NK-92 (cell line): ENCODE results near the gene CCDC88C.
A peak's percentile ranks its signal among the peaks of the same experiment; 100 is the strongest.

Experiments
- DNase-seq: peaks from one replicate; lab custom pipeline; 2025; ENCODE audit not compliant: unreplicated experiment; lab: John Stamatoyannopoulos, UW

CCDC88C gene

DNA sequence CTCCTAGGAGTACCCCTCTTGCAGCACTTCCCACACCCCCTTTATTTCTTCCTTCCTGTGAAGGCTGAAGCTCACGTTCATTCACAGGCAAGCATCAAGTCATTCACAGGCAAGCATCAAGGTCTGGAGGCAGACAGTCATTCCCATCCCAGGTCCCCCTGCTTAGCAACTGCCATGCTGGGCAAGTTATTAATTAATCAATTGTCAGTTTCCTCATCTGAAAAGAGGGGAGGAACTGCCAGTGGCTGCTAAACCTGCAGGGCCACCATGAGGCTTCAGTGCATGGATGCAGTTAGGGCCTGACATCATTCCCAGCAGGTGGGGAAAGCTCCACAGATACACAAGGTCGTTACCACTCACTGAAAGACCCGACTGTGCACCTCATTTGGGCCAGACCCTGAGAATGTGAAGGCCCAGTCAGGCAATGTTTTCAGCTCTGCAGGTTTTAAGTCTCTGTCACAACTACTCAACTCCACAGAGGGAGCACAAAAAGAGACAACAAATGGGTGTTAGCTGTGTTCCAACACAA, 88.1 kb downstream of the CCDC88C start:
- no peak for DNase-seq

GRCh38 chr14:91328313-91329050, 89.1 kb downstream of the CCDC88C start:
- no peak for DNase-seq

DNA sequence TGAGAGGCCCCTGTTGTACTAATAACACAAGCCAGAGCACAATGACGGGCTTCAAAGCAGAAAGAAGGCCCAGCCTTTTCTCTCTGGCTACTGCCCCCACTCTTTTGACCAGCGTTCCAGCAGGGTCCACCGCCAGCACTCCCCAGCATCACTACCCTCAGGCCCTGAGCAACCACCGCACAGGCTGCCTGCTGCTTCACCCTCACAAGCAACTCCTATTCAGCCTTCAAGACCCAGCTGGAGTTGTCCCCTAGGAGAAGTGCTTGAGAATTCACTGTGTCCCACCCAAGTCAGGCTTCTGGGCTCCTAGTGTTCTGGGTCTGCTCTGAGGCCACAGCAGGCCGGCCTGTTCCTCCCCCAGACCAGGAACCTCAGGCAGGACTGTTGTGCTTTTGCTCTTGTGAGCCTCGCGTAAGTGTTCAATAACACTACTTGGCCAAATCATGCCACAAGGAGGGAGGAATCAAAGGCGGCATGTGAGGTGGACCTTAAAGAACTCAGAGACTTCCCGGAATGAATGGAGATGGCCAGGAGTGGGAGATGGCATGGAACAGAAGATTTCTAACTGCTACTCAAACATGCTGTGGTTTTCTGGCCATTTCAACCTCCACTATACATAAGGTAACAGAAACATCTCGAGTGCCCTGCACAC, 89.8 kb downstream of the CCDC88C start:
- DNase-seq, result no peak

DNA sequence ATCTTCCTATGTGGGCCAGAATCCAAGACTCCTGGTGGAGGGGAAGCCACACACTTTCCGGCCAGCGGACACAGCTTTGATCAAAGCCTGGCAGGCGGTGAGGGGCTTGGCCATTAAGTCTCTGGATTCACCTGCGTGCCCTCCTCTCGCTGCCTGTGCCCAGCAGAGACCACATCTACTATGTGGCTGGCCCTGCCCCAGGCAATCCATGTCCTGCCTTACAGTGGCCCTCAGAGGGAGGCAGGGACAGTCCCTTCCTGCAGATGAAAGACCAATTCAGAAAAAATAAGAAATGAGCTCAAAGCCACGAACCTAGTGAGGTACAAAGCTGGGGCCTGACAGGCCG, 90.4 kb downstream of the CCDC88C start:
- no peak for DNase-seq

- no peak for DNase-seq
Measured at GRCh38 chr14:91326514-91327249, 90.9 kb downstream of the CCDC88C start.

DNA sequence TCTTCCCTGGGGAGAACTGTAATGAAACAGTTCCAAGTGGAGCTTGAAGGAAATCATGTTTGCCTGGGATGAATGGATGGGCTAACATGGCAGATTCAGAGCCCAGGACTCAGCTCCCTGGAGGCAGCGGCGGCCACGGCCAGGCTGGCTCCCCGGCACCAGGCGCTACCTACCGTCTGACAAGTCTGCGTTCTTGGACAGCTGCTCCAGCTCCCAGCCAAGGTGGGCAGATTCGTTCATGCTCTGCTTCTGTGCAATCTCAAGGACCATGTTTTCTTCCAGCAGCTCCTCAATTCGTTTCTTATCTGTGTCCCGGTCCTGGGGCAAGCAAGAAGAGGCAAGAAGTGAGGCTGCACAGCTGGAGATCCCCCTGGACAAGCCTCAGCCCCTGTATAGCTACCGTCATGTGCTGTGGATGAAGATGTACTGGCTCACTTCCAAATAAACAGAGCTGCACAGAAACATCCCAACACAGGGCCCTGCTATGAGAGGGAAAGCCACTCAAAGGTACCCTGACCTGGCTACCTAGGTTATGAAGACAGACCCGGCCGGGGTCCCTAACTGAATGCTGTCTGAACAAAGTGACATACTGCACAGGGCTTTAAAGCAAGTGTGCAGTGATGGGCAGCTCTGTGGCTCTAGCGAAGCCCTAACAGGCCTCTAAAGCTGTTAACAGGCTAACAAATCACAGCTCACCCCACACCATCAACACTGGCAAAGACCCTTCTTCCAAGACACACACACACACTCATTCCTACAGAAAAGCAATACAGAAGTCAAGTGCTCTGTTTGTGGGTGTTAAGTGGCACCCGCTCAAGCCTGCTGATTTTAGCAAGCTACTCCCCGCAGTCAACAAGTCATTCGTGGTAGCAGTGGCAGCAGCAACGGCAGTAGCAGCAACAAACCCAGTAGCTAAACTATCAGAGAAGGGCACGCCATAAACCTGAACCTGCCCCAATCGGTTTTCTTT, 92.7 kb downstream of the CCDC88C start:
- DNase-seq, result no peak

DNA sequence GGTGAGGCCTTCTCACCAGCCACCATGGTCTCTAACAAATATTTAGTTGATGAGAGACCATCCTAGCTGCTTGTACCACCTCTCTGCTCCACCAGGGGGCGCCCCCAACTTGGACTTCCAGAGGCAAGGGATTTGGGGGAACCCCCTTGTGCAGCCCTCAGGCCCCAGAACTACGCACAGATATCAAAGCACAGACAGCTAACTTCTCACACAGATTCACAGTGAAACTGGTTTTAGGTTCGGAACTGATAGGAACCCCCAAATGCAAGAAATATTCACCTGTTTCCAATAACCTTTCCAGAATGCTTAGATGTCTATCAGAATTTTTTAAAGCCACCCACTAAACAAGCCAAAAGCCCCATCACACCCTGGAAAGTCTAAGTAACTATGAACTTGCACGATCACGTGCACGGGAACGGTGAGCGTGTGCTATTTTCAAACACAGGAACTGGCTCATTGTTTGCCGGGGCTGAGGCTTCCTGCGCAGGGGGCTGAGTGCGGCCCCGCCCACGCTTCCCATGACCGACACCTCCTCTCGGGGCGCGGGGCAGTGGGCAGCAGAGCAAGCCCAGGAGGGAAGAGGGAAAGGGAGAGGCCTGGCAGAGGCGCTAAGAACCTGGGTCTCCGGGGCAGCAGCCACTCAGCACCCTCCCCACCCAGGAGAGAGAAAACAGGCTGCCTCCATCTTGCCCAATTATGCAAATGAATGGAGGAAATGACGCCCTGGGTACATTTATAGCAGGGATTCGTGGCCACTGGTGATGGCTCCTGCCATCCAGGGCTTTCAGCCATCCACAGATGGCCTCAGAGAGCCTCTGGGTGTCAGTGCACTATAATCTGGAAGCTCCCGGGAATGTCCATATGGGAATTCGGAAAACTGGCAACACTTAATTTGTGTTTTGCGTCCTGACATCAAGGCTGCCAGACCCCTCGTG, 93.7 kb downstream of the CCDC88C start:
- peak; percentile 67 for DNase-seq

GRCh38 chr14:91323031-91323430, 94.6 kb downstream of the CCDC88C start:
- DNase-seq, result no peak

GRCh38 chr14:91322623-91323022, 95.0 kb downstream of the CCDC88C start:
- DNase-seq, result no peak

GRCh38 chr14:91321131-91321530, 96.5 kb downstream of the CCDC88C start:
- DNase-seq, result no peak

- DNase-seq, result no peak
Measured at GRCh38 chr14:91320266-91320665, 97.4 kb downstream of the CCDC88C start.

GRCh38 chr14:91318911-91319310, 98.7 kb downstream of the CCDC88C start:
- DNase-seq, result no peak

- peak; percentile 11 for DNase-seq
Measured at GRCh38 chr14:91317381-91318308, 100.0 kb downstream of the CCDC88C start.

- DNase-seq, result no peak
Measured at GRCh38 chr14:91316761-91317160, 100.9 kb downstream of the CCDC88C start.

- DNase-seq, result peak; percentile 32
Measured at GRCh38 chr14:91315844-91316267, 101.8 kb downstream of the CCDC88C start.

GRCh38 chr14:91313852-91314251, 103.8 kb downstream of the CCDC88C start:
- DNase-seq, result no peak

- no peak for DNase-seq
Measured at GRCh38 chr14:91313154-91313850, 104.3 kb downstream of the CCDC88C start.

GRCh38 chr14:91311284-91311662, 106.3 kb downstream of the CCDC88C start:
- DNase-seq, result no peak
